Measurements from ENCODE around the gene DIP2B.
"Not testable (repeated sequence)": the region's sequence is repeated elsewhere in the genome, so short reads cannot be mapped to it uniquely, and the experiment has no call there.

The DIP2B gene

DNA sequence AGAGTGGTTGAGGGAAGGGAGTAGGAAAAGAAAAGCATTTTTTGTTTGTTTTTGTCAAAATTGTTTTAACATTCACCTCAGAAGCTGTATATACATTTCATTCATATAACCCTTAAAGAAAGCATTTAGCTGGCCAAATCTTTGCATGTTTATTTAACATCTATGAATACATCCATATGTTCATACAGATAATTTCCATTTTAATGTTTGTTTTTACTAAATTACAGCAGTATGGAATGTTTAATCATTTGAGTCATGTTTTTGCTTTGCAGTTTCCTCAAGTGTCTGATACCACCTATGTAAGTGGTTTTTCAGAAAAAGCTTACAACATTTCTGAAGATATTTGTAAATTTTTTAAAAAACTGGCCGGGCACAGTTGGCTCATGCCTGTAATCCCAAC, 174.8 kb downstream of the DIP2B start:
- DNase-seq (ENCODE audit: low read depth) = no peak

DNA sequence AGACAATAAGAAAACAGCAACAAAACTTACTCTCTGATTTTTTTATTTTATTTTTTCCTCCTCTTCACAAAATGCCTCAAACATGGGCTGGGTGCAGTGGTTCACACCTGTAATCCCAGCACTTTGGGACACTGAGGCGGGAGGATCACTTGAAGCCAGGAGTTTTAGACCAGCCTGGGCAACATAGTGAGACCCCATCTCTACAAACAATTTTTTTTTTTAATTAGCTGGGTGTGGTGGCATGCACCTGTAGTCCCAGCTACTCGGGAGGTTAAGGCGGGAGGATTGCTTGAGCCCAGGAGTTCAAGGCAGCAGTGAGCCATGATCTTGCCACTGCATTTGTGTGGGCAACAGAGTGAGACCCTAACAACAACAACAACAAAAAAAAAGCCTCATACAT, 176.3 kb downstream of the DIP2B start:
- not testable (repeated sequence) for DNase-seq (ENCODE audit: low read depth)

- DNase-seq (ENCODE audit: low read depth) = no peak
Measured at GRCh38 chr12:50685641-50686040, 180.9 kb downstream of the DIP2B start.

DNA sequence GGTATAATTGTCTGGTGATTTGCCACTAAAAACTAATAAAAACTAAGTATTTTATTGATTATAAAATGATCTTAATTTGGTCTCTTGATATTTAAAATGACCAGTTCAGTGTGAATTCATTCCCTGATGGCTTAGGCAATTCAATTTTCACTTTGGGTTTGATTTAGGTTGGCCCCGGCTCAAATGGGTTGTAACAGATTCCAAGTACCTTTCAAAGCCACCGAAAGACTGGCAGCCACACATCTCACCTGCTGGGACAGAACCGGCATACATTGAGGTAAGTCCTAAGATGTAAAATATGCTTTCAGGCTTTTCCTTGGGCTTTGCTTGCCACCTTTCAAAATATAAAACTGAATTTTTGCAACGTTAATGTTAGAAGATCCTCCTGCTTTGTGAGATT, 181.6 kb downstream of the DIP2B start:
- no peak for DNase-seq (ENCODE audit: low read depth)

- DNase-seq (ENCODE audit: low read depth) = no peak
Measured at GRCh38 chr12:50686976-50687375, 182.2 kb downstream of the DIP2B start.

- DNase-seq (ENCODE audit: low read depth) = no peak
Measured at GRCh38 chr12:50689437-50689836, 184.7 kb downstream of the DIP2B start.

DNA sequence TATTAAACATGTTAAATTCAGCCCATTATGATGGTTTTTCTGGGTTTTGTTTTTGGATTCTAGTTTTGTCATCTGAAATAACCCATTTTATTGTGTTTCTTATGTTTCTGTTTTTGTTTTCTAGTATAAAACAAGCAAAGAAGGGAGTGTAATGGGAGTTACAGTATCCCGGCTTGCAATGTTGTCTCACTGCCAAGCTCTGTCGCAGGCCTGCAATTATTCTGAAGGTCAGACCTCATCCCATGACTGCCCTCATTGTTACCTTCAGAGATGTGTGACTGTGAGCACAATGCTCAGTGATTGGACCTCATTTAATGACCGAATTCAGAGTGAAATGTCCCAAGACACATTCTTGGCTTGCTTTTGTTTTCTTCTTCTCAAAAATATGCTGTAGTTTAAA, 186.1 kb downstream of the DIP2B start:
- no peak for DNase-seq (ENCODE audit: low read depth)

- DNase-seq (ENCODE audit: low read depth) = no peak
Measured at GRCh38 chr12:50695961-50696360, 191.2 kb downstream of the DIP2B start.

DNA sequence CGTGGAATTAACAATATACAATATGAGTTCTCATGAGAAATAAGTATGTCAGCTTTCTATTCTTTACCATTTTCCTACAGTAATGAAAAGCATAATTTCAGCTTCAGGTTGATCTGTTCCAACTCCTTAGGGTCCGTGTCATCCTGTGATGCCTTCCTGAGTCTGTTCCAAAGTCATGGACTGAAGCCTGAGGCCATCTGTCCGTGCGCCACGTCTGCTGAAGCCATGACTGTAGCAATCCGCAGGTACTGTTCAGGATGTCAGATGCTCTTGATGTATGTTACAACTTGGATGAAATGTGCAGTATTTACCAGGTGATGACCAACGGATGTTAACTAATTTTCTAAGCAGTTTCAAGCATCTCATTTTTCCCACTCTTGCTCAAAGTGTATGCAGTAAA, 192.1 kb downstream of the DIP2B start:
- DNase-seq (ENCODE audit: low read depth) = no peak

GRCh38 chr12:50699154-50699553, 194.4 kb downstream of the DIP2B start:
- DNase-seq (ENCODE audit: low read depth) = no peak

GRCh38 chr12:50699940-50700339, 195.2 kb downstream of the DIP2B start:
- no peak for DNase-seq (ENCODE audit: low read depth)

DNA sequence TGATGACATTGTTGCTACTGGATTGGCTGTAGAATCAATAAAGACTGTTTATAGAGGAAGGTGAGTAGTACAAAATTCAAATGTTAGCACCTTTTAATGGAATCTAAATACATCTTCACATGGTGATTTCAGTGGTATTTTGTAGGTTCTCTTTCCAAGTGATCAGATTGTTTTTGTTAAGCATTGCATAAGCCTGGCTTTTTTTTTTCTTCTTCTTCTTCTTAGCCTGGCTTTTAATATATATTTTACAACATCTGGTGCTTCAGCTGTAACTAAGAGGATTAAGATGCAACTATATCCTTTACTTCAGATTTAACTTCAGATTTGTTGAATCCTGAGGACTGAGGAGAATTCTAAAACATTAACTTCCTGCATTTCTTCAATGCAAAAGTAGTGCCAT, 201.8 kb downstream of the DIP2B start:
- no peak for DNase-seq (ENCODE audit: low read depth)

GRCh38 chr12:50707396-50707795, 202.6 kb downstream of the DIP2B start:
- no peak for DNase-seq (ENCODE audit: low read depth)

- DNase-seq (ENCODE audit: low read depth) = no peak
Measured at GRCh38 chr12:50708631-50709030, 203.8 kb downstream of the DIP2B start.

DNA sequence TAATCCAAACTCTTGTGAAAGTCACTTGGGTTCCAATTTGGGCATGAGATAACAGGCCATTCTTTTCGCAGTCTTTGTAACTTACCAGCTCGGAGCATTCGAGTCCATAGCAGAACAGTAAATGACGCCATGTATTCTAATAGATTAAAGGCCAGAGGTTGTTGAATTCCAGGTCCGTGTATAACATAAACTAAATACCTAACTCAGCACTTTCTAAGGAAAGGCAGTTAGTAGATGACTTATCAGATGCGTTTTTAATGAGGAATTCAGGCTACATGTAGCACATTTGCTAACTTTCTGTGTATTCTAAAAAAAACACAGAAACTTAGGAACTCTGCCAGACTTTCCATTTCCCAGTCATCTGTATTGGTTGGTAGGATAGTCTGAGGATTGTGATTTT, 206.3 kb downstream of the DIP2B start:
- DNase-seq (ENCODE audit: low read depth) = no peak

- no peak for DNase-seq (ENCODE audit: low read depth)
Measured at GRCh38 chr12:50715174-50715573, 210.4 kb downstream of the DIP2B start.

DNA sequence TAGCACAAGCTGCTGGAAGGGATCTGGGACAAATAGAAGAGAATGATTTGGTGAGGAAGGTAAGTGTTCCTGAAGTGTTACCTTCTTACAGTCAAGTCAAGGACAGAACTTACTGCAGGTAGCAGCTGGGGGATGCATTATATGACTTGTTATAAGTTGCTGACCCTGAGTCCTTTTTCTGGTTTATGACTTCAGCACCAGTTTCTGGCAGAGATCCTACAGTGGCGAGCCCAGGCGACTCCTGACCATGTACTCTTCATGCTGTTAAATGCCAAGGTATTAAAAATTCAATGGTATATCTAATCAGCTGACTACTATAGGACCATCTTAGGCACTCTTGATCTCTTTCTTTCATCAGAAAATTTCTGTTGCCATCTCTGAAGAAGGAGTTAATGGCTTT, 214.0 kb downstream of the DIP2B start:
- no peak for DNase-seq (ENCODE audit: low read depth)

DNA sequence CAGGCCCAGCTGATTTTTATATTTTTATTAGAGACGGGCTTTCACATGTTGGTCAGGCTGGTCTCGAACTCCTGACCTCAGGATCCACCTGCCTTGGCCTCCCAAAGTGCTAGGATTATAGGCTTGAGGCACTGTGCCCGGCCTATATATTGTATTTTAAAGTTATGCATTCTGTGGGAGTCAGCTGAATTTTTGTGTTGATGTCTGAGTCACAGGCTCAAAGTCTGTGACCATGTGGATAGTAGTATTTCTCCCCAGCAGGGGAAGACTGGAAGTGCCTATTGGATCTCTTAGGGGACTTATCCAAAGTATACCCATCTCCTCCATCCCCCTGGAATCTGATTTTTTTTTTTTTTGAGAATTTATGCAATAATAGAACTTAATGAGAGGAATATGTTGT, 215.3 kb downstream of the DIP2B start:
- no peak for DNase-seq (ENCODE audit: low read depth)

- no peak for DNase-seq (ENCODE audit: low read depth)
Measured at GRCh38 chr12:50720501-50720900, 215.7 kb downstream of the DIP2B start.

DNA sequence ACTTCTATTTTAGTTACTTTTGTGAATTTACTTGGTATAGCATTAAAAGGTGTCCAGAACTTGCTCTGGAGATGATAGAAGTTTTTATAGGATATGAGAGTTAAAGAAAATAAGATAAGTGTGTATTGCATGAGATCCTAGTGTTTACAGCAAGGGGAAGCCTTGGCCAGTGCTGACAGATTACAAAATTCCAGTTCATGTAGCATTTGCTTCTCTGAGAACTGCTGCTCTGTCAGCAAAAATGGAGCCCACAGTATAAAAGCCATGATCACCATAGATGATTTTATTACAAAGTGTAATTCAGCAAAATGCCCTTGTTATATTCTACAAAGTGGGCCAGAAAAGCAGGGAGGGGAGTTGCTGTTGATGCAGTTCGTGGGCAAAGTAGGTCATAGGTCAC, 219.1 kb downstream of the DIP2B start:
- DNase-seq (ENCODE audit: low read depth) = no peak

GRCh38 chr12:50725011-50725942, 220.5 kb downstream of the DIP2B start:
- DNase-seq (ENCODE audit: low read depth) = no peak

GRCh38 chr12:50727466-50727865, 222.7 kb downstream of the DIP2B start:
- DNase-seq (ENCODE audit: low read depth) = no peak

- DNase-seq (ENCODE audit: low read depth) = no peak
Measured at GRCh38 chr12:50728417-50728816, 223.6 kb downstream of the DIP2B start.

GRCh38 chr12:50728841-50729240, 224.1 kb downstream of the DIP2B start:
- no peak for DNase-seq (ENCODE audit: low read depth)
